GM19043 (cell line): ENCODE results near the gene SMAD4.
A peak's percentile ranks its signal among the peaks of the same experiment; 100 is the strongest.
"Not testable (repeated sequence)": the region's sequence is repeated elsewhere in the genome, so short reads cannot be mapped to it uniquely, and the experiment has no call there.

ENCODE experiments used
- ATAC-seq: cut with Tn5 transposase; IDR thresholded peaks from one replicate; pipeline ENCODE4 v1.9.1; 2021; ENCODE audit warnings: low read depth; ENCODE audit not compliant: unreplicated experiment

The SMAD4 gene

DNA sequence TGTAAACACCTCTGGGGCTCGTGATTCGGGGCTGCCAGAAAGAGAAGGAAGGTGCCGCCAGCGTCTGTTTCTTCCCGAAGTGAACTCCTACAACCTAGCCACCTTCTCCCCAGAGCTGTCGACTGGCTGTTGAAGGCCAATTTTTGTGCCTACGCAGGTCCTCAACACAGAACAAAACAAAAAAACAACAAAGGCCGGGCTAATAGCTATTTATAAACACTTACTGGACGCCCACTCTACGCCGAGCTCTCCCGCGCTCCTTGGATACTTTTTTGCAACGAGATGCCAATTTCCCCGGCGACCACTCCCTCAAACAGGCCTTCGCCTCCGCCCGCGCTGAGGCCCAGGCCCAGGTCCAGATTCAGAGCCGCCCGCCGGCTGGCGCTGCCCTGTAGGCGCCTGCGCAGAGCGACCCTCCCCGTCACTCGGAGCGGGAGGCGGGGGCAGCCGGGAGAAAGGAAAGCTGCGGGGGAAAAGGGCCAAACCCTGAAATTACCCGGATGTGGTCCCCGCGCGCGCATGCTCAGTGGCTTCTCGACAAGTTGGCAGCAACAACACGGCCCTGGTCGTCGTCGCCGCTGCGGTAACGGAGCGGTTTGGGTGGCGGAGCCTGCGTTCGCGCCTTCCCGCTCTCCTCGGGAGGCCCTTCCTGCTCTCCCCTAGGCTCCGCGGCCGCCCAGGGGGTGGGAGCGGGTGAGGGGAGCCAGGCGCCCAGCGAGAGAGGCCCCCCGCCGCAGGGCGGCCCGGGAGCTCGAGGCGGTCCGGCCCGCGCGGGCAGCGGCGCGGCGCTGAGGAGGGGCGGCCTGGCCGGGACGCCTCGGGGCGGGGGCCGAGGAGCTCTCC lies at the start of gene SMAD4:
Gene SMAD4 (plus strand): TSS at position 520 of the 843 bp plus-strand sequence. CDS start 16,834 bp downstream, outside the sequence.
- peak; percentile 73 for ATAC-seq

DNA sequence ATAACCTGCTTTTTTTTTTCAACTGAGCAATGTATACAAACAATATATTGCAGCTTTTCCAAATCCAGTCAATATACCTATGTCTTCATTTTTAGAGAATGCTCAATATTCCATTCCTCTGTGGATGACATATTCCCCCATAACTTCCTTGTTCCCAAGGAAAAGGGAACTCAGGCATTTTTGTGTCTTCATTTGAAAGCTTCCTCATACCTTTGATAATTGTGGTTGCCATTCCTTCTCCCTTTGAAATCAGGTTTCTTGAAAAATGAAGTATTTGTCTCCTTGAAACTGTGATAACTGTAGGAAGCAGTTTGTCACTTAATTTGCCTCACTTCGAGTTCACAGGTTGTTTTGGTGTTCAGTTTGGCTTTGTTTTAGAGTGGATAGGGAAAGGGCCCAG lies 48.6 kb upstream of the SMAD4 start:
- ATAC-seq, result no peak

GRCh38 chr18:50982086-50982801 lies 47.8 kb upstream of the SMAD4 start:
- no peak for ATAC-seq

GRCh38 chr18:50982802-50983179 lies 47.2 kb upstream of the SMAD4 start:
- ATAC-seq, result no peak

- no peak for ATAC-seq
Observed at GRCh38 chr18:50986360-50987087, 43.5 kb upstream of the SMAD4 start.

DNA sequence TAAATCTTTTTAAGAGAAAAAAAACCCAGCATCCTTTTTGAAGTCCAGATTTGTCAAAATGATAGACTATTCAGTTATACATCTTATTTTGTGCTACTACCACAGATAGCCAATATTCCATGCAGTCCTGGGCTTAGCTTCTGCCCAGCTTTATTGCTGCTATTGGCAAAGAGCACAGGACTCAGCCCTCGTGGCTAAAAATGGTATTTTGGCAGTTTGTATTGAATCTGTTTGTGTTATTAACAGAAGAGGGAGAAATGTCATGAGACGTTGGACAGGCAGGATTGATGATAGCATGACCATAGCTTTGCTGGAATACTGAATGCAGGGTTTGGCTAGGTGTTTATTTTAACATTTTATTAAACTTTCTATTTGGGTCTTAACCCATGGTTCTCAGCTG lies 42.8 kb upstream of the SMAD4 start:
- ATAC-seq, result no peak

DNA sequence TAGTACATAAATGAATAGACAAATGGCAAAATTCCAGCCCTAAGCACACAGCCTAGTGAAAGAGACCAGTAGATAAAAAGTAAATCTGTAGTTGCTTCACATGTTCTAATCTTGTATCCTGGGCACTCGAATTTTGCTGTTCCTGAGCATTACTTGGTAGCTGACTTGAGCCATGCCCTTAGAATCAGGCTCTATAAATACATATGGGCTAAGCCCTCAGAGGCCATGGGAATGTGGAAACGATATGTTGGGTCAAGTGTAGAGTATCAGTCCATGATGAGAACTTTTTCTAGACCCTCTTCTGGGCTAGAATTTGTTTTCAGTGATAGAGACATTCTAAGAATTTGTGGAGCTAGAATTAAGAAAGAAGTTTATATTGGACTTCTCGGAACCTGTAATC lies 40.3 kb upstream of the SMAD4 start:
- no peak for ATAC-seq

DNA sequence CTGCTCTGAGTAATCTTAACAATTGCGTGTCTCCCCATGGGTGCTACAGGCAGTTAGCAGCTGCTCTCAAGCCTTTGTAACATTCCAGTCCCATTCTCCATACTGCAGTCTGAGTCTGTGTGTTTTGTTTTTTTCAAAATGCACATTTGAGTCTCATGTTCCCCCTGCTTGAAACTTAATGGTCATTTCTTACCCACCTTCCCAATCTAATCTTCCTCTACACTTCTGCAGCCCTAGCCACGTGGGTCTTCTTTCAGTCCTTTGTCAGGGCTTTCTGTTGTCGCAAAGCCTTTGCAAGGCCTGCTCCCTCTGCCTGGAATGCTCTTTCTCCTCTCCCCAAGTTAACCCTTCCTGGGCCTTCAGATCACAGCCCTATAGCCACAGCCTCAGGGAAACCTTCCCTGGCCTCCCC lies 37.7 kb upstream of the SMAD4 start:
- no peak for ATAC-seq

DNA sequence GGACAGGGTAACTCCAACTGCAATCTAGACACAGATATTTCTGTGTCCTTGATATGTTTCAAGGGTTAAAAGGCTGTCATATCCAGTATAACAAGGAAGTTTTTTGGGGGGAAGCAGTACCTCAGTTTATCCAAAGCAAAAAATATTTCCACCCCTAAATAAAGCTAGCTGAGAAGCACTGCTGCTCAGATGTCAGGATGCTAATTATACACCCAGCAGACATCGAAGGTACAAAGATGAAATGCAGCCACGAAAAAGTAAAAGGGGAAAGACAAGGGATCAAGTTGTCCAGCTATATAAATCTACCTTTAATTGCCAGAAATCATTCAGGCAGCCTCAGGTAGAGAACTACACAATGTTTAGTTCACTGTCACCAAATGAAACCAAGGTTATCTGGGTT lies 36.0 kb upstream of the SMAD4 start:
- no peak for ATAC-seq

DNA sequence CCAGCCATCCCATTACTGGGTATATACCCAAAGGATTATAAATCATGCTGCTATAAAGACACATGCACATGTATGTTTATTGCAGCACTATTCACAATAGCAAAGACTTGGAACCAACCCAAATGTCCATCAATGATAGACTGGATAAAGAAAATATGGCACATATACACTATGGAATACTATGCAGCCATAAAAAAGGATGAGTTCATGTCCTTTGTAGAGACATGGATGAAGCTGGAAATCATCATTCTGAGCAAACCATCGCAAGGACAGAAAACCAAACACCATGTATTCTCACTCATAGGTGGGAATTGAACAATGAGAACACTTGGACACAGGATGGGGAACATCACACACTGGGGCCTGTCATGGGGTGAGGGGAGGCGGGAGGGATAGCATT lies 26.8 kb upstream of the SMAD4 start:
- not testable (repeated sequence) for ATAC-seq

GRCh38 chr18:51006061-51006818 lies 23.8 kb upstream of the SMAD4 start:
- ATAC-seq, result no peak

DNA sequence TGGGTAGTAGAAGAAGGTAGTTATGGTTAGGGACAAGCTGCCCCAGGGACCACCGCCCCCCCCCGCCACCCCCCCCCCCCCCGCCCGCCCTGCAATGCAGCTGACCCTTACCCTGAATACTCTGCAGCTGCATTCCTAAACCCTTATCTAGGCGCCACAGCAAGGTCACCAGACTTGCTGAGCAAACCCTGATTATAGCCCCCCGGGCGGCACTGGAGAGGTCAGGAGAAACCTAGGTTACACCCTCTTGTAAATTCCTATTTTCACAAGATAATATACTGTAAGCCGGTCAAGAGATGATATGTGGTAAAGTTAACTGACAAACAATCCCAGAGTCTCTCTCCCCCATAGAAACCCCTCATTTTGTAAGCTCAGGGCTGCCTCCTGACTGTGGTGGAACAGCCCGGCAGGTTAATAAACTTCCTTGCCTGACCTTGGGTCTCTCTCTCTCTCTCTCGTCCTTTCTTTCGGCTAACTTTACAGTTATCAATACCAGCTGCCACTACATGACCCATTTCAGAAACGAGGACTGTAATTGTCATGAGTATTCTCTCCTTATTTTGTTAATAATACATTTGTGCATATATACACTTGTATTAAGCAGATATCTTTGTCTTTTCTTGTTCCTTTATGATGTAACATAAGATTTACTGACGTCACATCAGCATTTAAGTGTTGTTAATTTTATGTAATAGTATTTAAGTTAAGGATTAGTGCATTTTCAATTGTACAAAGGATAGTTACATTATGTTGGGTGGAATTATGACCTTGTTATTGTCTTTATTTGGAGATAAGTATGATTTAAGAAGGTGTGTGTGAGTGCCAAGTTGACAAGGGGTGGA lies 22.8 kb upstream of the SMAD4 start:
- ATAC-seq, result no peak

- ATAC-seq, result no peak
Observed at GRCh38 chr18:51007790-51008139, 22.2 kb upstream of the SMAD4 start.

DNA sequence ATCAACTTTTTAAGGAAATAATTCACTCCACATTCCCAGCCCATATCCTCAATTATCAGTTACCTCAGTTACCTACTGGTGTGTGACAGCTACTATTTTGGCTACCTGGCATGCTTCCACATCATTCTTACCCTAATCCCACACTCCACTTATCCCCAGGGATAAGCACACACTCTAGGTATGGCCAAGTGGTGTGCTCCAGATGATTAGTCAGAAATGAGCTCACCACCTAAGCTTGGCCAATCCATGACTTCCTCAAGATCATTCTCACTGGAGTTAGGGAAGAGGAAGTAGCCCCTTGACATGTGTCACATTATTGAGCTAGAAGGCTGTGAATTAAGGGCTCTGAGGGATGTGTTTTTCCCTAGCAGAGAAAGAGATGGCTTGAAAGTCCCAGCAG lies 20.9 kb upstream of the SMAD4 start:
- no peak for ATAC-seq

DNA sequence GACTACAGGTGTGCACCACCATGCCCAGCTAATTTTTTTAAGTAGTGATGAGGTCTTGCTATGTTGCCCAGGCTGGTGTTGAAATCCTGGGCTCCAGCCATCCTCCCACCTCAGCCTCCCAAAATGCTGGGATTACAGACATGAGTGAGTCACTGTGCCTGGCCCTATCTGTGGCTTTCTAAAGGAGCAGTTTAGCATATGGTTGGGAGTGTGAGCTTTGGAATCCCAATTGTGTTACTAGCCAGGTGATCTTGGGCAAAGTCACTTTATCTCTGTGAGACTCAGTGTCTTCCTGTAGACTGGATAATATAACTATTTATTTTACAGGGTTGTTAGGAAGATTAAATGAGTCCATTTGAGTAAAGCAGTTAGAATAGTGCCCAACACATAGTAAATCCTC lies 19.8 kb upstream of the SMAD4 start:
- ATAC-seq, result no peak

DNA sequence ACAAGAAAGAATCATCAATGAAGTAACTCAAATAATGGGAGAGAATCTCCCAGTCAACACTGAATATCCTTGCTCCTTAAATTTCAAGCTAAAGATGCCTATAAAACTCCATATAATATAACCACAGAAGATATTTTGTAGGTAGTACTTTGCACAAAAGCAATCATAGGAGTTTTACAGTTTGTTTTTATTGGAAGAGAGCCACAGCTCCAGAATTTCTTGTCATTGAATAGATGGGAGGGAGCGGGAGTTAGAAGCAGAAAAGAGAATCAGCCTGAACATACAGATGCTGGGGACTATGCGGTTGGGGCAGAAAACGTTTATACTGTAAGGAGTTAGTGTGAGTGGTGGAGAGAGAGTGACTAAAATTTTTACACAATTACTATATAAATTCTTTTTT lies 18.3 kb upstream of the SMAD4 start:
- ATAC-seq, result no peak

DNA sequence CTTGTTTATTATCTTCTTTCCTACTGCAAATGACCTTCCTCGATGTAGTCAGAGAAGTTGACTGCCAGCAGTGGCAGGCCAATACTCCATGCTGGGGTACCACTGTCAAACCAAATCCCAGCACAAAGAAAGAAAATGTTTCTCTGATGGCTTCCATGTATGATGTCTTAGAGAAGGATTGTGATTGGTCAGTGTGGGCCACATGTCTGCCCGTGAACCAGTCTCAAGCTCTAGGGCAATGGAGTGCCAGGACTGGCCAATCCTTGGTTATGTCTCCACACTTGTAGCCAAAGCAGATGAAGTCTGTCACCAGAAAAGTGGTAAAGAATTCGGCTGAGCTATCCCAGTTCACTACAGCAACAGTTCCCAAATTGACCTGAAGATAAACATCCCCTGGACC lies 17.6 kb upstream of the SMAD4 start:
- ATAC-seq, result no peak

DNA sequence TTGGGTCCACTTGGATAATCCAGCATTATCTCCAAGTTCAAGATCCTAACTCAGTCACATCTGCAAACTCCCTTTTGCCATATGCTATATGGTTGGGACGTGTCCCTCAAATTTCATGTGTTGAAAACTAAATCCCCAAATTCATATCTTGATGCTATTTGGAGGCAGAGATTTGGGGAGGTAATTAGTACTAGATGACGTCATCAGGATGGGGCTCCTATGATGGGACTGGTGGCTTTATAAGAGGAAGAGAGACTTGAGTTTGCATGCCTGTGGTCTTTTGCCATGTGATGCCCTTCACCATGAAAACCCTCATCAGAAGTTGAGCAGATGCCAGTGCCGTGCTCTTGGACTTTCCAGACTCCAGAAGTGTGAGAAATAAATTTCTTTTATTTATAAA lies 16.8 kb upstream of the SMAD4 start:
- ATAC-seq, result no peak

DNA sequence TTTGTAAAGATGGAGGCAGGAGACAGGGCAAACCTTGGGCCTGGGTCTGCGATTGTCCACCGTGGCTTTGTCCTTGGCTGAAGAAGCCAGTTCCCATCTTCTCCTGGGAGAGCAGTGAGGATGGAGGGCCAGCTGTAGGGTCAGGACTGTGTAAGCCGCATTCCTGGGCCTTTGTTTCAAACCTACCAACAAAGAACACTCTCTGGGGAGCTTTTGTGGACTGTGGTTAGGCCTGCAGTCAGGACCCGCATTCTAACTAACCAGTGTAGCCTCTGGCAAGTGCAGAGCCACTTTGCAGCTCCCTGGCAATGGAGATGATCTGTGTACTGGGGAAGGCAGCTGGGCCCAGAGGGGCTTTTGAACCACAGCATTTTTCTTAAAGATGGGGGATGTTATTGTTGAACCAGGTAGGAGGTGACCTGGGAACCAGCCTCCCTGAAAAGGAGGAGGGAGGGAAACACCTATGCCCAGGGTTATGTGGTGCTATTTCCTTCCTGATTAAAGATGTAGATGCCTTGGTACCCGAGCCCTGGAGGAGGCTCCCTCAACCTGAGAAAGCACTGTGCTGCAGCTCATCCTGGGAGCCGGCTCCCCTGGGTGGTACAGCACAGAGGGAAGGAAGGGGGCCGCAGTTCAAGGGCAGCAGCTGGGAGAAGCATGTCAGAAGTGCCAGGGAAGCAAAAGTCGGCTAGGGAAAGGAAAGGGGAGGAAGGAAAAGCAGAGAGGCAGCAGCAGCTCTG lies 12.7 kb upstream of the SMAD4 start:
- no peak for ATAC-seq
